Measurements from ENCODE around the gene ASIC2.
"Not testable (repeated sequence)": the region's sequence is repeated elsewhere in the genome, so short reads cannot be mapped to it uniquely, and the experiment has no call there.

ASIC2 gene

DNA sequence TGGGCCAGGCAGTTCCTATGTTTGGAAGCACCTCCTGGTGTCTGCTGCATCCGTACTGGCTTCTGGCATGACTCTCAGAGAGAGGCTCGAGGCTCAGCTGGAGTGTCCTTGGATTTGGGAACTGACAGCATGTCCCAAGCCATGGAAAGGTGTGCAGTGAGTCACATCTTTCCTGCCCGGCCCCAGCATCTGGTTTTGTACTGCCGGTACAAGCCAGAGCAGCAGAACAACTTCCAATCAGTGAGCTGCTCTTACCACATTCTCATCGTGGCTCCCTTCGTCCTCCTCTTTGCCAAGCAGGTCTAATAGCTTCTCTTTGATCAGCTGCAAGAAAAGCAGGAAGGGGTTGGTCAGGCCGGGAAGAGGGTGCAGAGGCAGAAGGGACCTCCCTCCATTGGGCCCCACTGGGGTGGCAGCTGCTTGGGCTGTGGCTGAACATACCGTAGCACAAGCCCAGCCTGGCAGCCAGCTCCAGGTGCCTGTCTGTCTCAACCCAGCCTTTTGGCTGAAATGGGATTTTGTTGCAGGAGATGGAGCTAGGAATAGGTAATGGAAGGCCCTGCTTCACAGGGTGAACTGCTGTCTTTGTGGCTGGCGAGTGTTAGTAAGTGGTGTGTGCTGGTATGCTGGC is 277.3 kb downstream of the ASIC2 start:
- DNase-seq, result no peak

DNA sequence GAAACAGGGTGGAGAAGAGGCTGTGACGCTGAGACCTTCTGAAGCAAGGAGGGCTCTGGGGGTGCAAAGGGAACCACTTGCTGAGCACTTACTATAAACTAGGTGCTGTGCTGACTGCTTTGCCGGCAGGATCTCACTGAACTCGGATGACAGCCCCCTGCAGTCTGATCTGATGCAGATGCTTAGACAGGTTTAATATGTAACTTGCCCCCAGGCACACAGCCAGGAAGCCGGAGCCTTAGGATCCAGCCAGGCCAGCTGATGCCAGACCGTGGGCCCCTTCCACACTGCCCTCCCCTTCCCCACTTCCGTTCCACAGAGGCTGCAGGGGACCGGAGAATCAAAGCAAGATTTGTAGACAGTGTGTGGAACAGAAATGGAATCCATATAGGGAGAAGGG is 278.3 kb downstream of the ASIC2 start:
- no peak for DNase-seq

DNA sequence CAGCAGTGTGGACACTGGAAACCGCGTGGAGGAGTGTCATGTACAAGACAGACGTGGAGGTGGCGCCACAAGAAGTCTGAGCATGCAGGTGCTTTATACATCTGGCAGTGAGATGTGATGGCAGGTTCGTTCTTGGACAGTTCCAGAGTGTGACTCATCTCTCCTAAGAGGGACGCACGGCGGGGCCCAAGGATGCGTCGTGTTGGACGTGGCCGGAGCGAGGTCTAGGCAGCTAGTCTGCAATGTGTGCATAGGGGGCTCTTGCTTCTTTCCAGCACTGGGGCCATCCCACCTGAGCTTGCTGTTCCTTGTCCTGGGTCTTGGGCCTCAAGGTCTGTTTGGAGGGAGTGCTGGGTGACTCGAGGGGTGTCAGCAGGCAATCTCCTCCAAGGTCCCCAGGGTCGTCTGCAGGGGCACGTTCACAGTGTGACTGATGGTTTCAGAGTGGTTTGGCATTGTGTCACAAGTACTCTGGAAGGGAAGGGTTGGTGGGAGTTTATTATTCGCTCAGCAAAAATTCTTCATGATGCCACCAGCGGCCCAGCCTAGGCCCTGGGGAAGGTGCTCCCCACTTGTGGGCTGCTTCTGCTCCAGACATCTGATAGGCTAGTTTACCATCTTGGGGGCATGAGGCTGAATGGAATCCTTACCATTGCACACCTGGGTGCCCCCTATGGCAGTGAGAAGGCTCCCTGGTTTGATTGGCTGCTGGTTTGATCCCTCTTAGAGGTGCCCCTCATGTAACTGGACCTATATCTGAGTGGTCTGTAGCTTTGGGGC is 279.3 kb downstream of the ASIC2 start:
- DNase-seq, result no peak

DNA sequence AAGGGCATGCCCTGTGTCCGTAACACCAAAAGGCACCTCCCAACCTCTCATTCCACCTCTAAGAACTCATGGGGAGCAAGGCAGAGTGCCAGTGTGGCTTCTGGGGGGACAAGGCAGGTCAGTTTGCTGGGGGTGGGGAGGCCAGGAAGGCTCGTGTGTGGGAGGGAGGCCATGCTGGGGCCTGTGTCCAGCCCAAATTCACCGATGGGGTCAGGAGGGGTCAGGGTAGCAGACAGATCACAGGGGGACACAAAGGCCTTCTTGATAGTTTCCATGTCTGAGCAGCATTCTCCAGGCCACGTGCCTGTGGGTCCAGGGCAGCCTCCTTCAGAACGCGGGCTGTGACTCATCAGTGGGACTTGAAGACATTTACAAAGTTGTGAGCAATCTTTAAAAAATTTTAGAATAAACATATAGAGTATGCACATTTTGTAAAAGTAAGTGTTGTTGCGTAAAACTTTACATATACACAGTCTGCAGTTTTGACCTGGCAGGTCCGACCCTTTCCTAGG is 280.5 kb downstream of the ASIC2 start:
- DNase-seq, result no peak

DNA sequence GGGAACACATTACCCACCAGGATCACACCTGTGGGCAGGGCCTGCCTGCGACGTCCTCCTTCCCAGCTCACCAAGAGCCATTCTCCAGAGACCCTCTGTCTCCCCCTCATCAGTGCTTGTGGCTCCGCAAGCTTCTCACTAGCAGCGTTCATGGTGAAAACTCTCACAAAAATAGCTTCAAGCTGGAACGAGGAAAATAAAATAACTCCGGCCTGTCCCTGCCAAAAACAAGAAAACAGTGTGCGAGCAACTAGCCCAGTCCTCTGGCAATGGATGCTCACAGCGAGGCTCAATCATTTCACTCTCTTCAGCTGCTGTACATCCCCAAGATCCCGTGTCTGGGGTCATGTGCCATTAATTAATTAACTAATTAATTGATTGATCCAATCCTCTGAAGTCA is 283.5 kb downstream of the ASIC2 start:
- no peak for DNase-seq

DNA sequence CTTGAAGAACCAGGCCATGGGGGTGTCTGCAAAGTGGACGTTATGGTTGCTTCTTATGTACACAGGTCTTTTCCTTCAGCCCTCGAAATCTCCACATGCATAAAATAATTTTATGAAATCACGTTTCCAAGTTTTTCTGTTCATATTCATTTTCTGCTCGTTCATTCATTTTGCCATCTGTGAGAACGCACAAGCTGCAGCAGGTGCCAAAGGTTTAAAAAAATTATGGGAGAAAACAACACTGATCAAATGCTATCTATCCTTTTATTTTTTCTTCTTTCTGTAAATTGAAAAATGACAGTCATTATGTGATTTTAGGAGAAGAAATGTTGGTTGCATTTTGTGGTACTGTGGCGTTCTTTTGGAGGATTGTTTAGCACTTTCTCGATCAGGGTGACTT is 285.9 kb downstream of the ASIC2 start:
- no peak for DNase-seq

DNA sequence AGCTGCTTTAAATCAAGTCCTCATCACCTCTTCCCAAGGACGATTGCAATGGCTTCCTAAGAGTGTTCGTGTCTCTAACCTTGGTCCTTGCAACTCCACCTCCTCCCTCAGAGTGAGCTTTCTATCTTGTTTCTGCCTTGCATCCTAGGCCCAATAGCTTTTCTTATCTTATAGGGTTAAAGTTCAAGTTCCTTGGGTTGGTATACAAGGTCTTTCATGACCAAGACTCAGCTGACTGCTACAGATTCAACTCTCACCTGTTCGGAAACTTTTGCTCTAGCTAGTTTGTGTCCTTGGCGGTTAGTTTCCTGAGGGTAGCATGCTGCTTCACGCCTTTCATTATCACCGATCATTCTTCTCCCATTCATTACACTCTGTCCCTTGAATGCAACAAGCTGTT is 290.8 kb downstream of the ASIC2 start:
- DNase-seq, result no peak

DNA sequence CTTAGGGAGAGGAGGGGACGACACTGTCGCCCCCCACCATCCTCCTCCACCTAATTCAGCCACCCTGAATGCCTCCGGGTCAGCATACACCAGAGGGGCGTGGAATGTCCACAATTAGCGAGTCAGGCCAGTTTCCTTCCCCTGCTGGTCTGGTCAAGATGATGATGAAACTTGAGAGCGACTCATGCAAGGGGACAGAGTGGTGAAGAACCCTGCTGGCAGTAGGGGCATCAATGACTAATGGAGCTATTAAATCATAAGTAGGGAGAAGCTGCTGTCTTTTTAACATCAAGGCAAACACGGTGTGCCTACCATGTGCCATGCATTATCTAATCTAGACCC is 294.2 kb downstream of the ASIC2 start:
- DNase-seq, result no peak

DNA sequence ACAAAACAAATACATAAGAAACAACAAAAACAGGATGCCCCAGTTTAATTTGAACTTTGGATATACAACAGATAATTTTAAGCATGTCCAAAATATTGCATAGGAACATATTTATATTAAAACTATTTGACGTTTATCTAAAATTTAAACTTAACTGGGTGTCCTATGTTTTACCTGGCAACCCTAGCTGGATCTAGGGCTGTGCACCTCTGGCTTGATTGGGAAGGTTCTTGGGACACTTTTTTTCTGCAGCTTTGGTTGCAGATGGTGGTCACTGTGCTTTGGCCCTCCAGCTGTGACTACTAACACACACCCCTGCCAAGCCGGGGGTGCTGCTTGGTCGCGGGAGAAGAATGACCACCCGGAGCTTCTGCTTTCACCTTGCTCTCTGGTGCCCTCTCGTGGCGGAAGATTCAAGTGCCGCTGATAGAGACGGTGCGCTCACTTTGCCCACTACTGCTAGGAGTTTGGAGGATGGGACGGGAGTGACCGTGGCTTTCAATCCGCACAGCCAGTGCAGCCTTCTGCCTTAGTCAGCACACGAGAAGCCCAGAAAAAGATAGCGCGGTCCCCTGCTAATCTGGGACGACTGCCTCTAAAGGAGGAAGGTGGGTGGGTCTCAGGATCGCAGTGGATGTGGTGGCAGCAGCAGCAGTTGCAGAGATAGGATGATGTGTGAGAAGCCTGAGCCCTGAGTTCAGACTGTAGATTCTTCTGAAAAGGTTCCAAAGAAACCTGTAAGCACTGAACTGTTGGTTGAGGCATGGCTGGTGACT is 294.8 kb downstream of the ASIC2 start:
- DNase-seq, result peak; percentile 83 to 84

DNA sequence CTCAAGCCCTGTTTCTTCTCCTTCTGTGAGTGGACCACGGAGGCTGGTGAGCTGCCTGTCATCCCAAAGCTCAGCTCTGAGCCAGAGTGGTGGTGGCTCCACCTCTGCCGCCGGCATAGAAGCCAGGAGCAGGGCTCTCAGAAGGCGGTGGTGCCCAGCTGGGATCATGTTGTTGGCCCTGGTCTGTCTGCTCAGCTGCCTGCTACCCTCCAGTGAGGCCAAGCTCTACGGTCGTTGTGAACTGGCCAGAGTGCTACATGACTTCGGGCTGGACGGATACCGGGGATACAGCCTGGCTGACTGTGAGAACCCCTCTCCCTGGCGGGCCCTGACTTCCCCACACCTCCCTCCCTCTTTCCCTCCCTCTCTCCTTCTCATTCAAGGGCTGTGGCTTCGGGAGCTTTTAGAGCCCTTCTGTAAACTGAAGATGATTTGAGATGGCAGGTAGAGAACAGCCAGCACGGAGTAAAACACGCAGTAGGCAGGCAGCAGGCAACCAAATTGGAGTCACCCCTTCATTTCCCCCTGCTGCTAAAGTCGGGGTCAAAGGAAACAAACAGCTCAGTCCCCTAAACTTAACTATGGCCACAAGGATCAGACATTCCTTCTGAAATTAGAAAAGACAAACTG is 297.6 kb downstream of the ASIC2 start:
- DNase-seq, result no peak

DNA sequence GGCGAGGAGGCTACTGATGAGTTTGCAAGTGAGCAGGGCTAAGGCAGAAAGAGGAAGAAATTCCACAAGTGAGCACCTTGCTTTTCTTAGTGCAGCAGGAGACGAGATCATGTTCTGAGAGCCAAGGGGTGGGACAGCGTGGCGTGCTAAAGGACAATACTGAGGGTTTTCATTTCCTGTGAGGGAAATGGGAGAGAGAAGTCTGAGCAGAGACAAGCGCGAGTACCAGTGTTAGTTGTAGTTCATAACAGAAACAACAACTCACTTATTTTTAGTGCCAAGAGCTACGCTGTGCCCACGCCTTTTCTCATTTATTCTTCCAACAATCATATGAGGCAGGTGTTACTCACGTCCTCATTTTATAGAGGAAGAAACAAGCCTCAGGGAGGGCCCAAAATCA is 299.1 kb downstream of the ASIC2 start:
- DNase-seq, result no peak

DNA sequence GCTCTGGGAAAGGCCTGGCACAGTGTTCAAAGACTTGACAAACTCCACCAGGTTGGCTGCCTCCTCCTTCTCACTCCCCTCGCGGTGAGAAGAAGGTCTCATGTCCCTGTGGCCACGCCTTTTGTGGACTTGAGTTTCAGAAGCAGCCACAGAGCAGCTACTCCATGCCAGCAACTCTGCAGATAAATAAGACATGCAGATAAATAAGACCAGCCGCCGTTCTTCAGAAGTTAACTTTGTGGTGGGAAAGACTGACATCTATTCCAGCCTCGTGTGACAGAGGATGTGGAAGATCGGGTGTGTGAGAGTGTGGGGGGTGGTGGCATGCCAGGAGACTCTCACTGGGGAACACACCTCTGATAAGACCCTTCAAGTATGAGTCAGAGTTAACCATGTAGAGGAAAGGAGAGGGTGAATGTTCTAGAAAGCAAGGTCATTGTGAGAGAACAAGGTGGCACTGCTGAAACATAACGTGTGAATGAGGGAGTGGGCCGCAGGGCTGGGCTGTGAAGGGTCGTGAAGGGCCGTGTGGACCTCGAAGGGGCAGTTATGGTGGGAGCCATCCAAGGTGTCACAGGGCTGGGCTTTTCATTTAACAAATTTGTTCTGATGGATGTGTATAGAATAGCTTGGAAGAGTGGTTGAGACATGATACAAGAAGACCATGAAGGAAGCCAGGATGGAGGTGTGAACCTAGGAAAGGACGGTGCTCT is 300.6 kb downstream of the ASIC2 start:
- DNase-seq, result no peak

DNA sequence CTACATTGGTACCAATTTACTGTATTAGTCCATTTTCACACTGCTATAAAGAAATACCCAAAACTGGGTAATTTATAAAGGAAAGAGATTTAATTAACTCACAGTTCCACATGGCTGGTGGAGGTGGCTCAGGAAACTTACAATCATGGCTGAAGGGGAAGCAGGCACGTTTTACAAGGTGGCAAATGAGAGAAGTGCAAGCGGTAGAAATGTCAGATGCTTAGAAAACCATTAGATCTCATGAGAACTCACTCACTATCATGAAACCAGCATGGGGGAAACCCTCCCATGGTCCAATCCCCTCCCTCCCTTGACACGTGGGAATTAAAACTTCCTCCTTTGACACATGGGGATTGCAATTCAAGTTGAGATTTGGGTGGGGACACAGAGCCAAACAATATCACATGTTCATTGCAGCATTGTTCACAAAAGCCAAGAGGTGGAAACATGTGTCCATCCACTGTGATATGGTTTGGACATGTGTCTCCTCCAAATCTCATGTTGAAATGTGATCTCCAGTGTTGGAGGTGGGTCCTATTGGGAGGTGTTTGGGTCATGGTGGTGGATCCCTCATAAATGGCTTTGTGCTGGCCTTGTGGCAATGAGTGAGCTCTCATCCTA is 304.5 kb downstream of the ASIC2 start:
- no peak for DNase-seq

DNA sequence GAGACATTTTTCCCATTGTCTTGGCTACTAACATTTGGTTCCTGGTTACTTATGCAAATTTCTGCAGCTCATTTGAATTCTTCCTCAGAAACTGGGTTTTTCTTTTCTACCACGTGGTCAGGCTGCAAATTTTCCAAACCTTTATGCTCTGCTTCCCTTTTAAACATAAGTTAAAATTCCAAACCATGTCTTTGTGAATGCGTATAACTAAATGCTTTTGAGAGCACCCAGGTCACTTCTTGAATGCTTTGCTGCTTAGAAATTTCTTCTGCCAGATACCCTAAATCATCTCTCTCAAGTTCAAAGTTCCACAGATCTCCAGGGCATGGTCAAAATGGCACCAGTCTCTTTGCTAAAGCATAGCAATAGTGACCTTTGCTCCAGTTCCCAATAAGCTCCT is 305.2 kb downstream of the ASIC2 start:
- DNase-seq, result not testable (repeated sequence)

DNA sequence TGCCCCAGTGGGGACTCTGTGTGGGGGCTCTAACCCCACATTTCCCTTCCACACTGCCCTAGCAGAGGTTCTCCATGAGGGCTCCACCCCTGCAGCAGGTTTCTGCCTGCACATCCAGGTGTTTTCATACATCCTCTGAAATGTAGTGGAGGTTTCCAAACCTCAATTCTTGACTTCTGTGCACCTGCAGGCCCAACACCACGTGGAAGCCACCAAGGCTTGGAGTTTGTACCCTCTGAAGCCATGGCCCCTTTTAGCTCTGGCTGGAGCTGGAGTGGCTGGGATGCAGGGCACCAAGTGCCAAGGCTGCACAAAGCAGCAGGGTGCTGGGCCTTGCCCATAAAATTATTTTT is 305.7 kb downstream of the ASIC2 start:
- DNase-seq, result not testable (repeated sequence)

DNA sequence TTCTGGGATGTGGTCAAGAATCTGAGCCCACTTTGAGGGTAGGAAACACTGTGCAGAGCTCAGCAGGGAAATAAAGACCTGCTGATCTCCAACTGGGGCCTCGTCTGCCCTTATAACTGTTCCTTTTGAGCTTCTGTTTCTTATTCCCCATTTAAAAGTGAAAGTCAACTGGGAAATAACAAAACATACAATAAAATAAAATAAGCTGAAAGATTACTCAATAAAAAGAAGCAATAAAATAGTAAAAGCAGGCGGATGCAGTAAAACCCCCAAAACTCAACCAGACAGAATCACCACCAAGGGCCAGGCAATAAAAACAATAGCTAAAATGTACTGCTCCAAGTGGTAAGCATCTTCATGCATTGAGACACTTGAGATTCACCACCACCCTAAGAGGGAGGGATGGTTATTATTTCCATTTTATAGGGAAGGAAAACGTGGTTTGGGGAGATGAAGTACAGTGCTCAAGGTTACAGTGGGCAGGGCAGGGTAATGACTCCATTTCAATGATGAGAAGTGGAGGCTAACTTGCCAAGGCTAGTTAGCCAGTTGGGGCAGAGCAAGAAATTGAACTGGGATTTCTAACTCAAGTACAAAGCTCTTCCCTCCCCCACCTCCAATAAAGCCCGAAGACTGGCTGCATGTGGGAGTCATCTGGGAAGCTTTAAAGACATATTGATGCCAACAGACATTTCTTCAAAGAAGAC is 307.9 kb downstream of the ASIC2 start:
- no peak for DNase-seq

DNA sequence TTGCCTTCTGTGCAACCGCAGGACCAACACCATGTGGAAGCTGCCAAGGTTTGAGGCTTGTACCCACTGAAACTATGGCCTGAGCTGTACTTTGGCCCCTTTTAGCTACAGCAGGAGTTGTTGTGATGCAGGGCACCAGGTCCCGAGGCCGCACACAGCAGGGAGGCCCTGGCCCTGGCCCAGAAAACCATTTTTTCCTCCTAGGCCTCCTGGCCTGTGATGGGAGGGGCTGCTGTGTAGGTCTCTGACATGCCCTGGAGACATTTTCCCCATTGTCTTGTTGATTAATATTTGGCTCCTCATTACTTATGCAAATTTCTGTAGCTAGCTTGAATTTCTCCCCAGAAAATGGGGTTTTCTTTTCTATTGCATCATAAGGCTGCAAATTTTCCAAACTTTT is 311.5 kb downstream of the ASIC2 start:
- DNase-seq, result not testable (repeated sequence)

DNA sequence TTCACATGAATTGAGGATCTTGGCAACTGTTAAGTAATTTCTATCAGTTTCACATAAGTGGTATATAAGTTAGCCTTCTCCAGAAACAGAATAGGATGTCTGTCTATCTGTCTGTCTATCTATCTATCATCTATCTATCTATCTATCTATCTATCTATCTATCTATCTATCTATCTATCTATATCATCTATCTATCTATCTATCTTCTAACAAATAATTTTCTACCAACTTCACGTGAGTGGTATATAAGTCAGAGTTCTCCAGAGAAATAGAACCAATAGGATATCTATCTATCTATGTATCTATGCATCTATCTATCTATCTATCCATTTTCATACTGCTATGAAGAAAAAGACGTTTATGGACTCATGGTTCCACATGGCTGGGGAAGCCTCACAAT is 312.9 kb downstream of the ASIC2 start:
- no peak for DNase-seq

DNA sequence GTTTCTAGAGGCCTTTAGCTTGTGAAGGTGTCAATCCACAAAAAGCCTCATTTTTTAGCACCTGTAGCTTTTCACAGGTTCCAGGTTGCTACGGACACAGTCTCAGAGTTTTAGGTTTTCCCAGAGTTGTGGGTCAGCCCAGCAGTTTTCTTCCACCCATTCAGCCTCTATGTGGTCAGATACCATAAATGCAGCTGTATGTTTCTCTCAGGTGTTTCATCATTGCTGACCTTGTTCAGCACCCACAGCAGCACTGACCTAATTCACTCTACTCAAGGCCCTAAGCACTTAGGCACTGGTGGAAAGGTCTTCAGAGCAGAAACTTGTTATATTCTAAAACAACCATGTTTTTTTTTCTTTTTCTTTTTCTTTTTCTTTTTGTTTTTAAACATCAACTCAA is 316.5 kb downstream of the ASIC2 start:
- no peak for DNase-seq

DNA sequence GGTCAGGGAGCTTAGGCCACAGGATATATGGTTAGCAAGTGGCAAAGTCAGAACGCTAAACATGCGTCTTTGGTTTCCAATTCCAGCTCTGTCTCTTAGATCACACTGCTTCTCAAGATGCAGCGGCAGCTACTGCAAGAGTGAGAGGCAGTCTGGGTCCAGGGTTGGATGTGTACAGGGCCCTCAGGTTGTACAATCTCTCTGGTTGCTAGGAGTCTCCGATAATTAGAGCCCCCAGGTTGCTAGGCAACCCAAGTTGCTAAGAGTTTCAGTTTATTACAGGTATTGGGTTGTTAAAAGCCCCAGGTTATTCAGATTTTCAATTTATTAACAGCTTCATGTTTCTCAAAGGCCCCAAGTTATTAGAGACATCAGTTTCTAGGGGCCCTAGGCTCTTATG is 317.0 kb downstream of the ASIC2 start:
- DNase-seq, result no peak

DNA sequence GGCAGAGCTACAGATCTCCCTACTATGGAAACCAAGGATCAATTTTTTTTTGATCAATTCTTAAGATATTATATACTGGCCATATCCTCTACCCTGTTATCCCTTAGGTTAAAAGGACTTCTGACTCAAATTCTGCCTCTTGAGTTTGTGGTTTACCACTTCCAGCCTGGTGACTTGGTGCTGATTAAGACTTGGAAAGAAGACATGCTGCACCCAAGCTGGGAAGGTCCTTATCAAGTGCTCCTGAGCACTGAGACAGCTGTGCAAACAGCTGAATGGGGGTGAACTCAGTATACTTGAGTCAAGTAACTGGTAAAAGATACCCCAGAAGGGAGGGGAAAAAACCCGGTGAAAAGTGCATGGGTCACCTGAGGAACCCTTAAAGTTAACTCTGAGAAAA is 321.9 kb downstream of the ASIC2 start:
- DNase-seq, result peak in 1 of 2 donors; percentile 11

DNA sequence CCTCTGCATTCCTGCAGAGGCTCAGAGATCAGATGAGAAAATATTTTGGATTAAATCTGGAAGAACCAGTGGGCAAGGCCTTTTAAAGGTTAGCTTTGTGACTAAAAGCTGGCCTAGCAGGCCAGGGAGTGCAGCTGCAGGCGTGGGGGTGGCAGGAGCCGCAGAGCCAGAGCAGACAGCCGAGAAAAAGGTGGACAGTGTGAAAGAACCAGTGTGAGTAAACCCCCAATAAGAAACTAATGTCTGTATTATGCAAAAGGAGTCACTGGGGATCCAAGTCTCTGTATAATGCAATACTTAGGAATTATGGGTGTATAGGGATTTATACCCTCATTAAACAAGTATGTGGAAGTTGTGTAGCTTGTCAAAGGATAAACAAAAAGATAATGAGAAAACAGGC is 322.8 kb downstream of the ASIC2 start:
- no peak for DNase-seq
